HUDEP-2 (cell line): ENCODE data around the gene PAK1.

Experiments used
- DNase-seq, 76 experiments: peaks; one replicate each; lab custom pipeline; 2025; ENCODE audit not compliant: unreplicated experiment in 76 of 76; lab: John Stamatoyannopoulos, UW

The PAK1 gene

DNA sequence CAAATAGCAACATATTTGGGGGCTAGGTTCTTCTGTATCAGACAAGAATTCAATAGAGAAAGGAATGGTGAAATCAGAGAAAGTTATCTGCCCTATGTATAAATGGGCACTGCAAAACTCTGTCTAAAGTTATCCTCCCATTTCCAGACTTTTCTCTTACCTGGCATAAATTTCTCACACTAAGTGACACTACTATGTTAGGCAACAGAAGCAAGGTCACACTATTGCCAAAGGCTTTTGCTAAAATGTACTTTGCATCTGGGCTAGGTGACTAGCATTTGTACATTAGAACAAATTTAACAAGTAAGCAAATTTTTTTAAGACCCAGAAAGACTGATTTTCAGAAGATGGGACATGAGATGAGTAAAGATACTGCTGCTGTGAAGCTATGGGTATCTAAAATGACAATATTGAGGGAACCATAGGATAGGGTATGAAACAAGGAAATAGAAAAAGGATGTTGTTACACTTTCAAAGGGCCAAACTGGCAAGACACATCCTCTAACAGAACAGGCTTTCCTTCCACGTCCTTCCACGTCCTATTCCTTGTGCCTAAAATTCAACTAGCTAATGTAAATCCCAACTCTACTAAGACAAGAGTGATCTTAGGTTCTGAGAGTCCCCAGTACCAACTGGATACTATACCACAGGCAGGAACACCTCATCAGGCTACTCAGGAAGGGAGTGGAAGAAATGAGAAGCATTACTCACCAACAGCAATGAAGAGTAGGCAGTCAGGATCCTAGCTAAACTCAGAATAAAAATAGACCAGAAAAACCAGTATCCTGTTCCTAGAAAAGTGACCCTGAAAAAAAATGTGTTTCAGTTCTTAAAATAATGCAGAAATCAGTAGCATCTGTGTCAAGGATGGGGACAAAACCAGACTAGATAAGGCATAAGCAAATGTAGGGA is 195.0 kb downstream of the PAK1 start:
- DNase-seq, result no peak

- no peak for DNase-seq
These were observed 197.6 kb downstream of the PAK1 start for GRCh38 chr11:77276271-77276670.
